SK-N-SH (cell line): Measurements from ENCODE around the gene RICTOR. TPM values are rescaled to one million over a fixed set of nuclear protein-coding genes. Genes with fewer than 3 reads are reported as not detected.

Source experiments
- CTCF ChIA-PET: fragments of 300-600, 350-600 bp; formaldehyde crosslinking; extraction: SDS; loops from one replicate; lab custom pipeline; 2021; lab: Yijun Ruan, JAX
- POLR2A ChIA-PET: fragments of 350-600 bp; sonication (Branson Sonifier 250); formaldehyde crosslinking; extraction: SDS; loops from one replicate; lab custom pipeline; 2020; ENCODE audit warnings: antibody characterized with exemption, inconsistent platforms; lab: Yijun Ruan, JAX
- DNase-seq: peaks from one replicate; pipeline ENCODE4 v3.0.0; 2012
- H2AFZ ChIP-seq: fragments of 200-600 bp; sonication (generic); 2 replicates; pipeline ENCODE4 v1.8.1; 2016; ENCODE audit warnings: antibody characterized with exemption, mild to moderate bottlenecking, low read depth
- H3F3A ChIP-seq: fragments of 200-600 bp; sonication (generic); replicated peaks from 2 replicates; pipeline ENCODE3; 2016; ENCODE audit warnings: antibody characterized with exemption, mild to moderate bottlenecking; ENCODE audit not compliant: insufficient read depth
- H3K27ac ChIP-seq, 2 experiments: fragments of 200-500 bp in 1 of 2; fragments of 200-600 bp in 1 of 2; sonication (Bioruptor generic) in 1 of 2; sonication (generic), shearing (Covaris generic) in 1 of 2; 2 replicates each; pipeline versions ENCODE4 v1.5.1 to v1.6.1; 2014 to 2016; ENCODE audit warnings: low read depth in 2 of 2, inconsistent platforms in 1 of 2, low read length in 1 of 2, mild to moderate bottlenecking in 1 of 2, mixed read lengths in 1 of 2
- H3K27me3 ChIP-seq: fragments of 200-600 bp; sonication (generic), shearing (Covaris generic); 2 replicates; pipeline ENCODE4 v1.6.1; 2016; ENCODE audit warnings: mixed run types; ENCODE audit not compliant: insufficient read depth
- H3K36me3 ChIP-seq, 2 experiments: fragments of 200-500 bp in 1 of 2; fragments of 200-600 bp in 1 of 2; sonication (Bioruptor generic) in 1 of 2; sonication (generic) in 1 of 2; replicated peaks in 1 of 2; 2 replicates each; pipeline versions ENCODE3 to v1.5.1; 2014 to 2016; ENCODE audit warnings: low read length in 1 of 2, mild to moderate bottlenecking in 1 of 2; ENCODE audit not compliant: insufficient read depth in 2 of 2, control insufficient read depth in 1 of 2
- H3K4me1 ChIP-seq, 2 experiments: fragments of 200-500 bp in 1 of 2; fragments of 200-600 bp in 1 of 2; sonication (Bioruptor generic) in 1 of 2; sonication (generic), shearing (Covaris generic) in 1 of 2; 2 replicates each; pipeline versions ENCODE4 v1.5.1 to v1.6.1; 2014 to 2016; ENCODE audit warnings: low read depth in 1 of 2, low read length in 1 of 2, mixed run types in 1 of 2; ENCODE audit not compliant: insufficient read depth in 2 of 2, control insufficient read depth in 1 of 2
- H3K4me2 ChIP-seq: fragments of 200-600 bp; sonication (generic), shearing (Covaris generic); 2 replicates; pipeline ENCODE4 v1.6.1; 2017; ENCODE audit warnings: mixed run types
- H3K4me3 ChIP-seq, 2 experiments: fragments of 200-500 bp in 1 of 2; fragments of 200-600 bp in 1 of 2; sonication (Bioruptor generic) in 1 of 2; sonication (generic), shearing (Covaris generic) in 1 of 2; 2 replicates each; pipeline versions ENCODE4 v1.5.1 to v1.8.1; 2014 to 2016; ENCODE audit warnings: low read depth in 2 of 2, inconsistent platforms in 1 of 2, low read length in 1 of 2, mild to moderate bottlenecking in 1 of 2, mixed read lengths in 1 of 2, moderate library complexity in 1 of 2
- H3K79me2 ChIP-seq: fragments of 200-600 bp; sonication (generic); 2 replicates; pipeline ENCODE4 v1.8.1; 2017; ENCODE audit warnings: mild to moderate bottlenecking; ENCODE audit not compliant: insufficient read depth
- H3K9ac ChIP-seq: fragments of 200-600 bp; sonication (generic); 2 replicates; pipeline ENCODE4 v1.6.1; 2017; ENCODE audit warnings: mixed run types
- H3K9me2 ChIP-seq: fragments of 200-600 bp; sonication (generic); 2 replicates; pipeline ENCODE4 v1.6.1; 2017; ENCODE audit warnings: mixed run types
- H3K9me3 ChIP-seq: fragments of 200-600 bp; sonication (generic); 2 replicates; pipeline ENCODE4 v1.6.1; 2017; ENCODE audit warnings: mixed run types, mild to moderate bottlenecking, moderate library complexity
- H4K20me1 ChIP-seq: fragments of 200-600 bp; sonication (generic); 2 replicates; pipeline ENCODE4 v1.6.1; 2017; ENCODE audit warnings: mild to moderate bottlenecking, mixed run types; ENCODE audit not compliant: insufficient read depth
- ELF1 ChIP-seq: IDR thresholded peaks from 2 replicates; pipeline ENCODE4 v1.4.0; 2012
- FOSL2 ChIP-seq: IDR thresholded peaks from 2 replicates; pipeline ENCODE4 v1.4.0; 2012; ENCODE audit warnings: low read depth, mild to moderate bottlenecking, moderate library complexity, borderline replicate concordance
- FOXM1 ChIP-seq: IDR thresholded peaks from 2 replicates; pipeline ENCODE4 v1.4.0; 2012; ENCODE audit warnings: low read depth, mild to moderate bottlenecking
- JUND ChIP-seq: IDR thresholded peaks from 2 replicates; pipeline ENCODE4 v1.4.0; 2012
- NRF1 ChIP-seq: IDR thresholded peaks from 2 replicates; pipeline ENCODE4 v1.6.1; 2012; ENCODE audit warnings: low read depth, mild to moderate bottlenecking, low read length
- POLR2AphosphoS5 ChIP-seq: IDR thresholded peaks from 2 replicates; pipeline ENCODE4 v1.6.1; 2012; ENCODE audit warnings: low read depth, low read length
- RCOR1 ChIP-seq: fragments of 150-350 bp; IDR thresholded peaks from 2 replicates; pipeline ENCODE4 v1.6.1; 2017; ENCODE audit warnings: antibody characterized with exemption, low read length
- RFX5 ChIP-seq: IDR thresholded peaks from 2 replicates; pipeline ENCODE4 v1.6.1; 2012; ENCODE audit warnings: mild to moderate bottlenecking, improper control_type of control experiment, low read length
- SMC3 ChIP-seq: IDR thresholded peaks from 2 replicates; pipeline ENCODE4 v1.6.1; 2012; ENCODE audit warnings: low read depth, low read length, improper control_type of control experiment
- TCF12 ChIP-seq: IDR thresholded peaks from 2 replicates; pipeline ENCODE4 v1.4.0; 2012
- TEAD4 ChIP-seq: IDR thresholded peaks from 2 replicates; pipeline ENCODE4 v1.4.0; 2012; ENCODE audit warnings: mild to moderate bottlenecking, borderline replicate concordance; ENCODE audit not compliant: insufficient read depth
- YY1 ChIP-seq: IDR thresholded peaks from 2 replicates; pipeline ENCODE4 v1.4.0; 2012; ENCODE audit warnings: low read depth, mild to moderate bottlenecking
- WGBS: methylation state at CpG from one replicate; pipeline ENCODE4 v1.1.6; 2017; ENCODE audit warnings: low lambda C conversion rate; 5-methylcytosine and 5-hydroxymethylcytosine counted together
- polyA plus RNA-seq, 3 experiments: library from polyadenylated mRNA; depleted of rRNA; stranded (reverse); fragments of >200 nt; gene quantifications; 2 replicates each; pipeline ENCODE4 v1.2.3, GENCODE V29; 2012
- TF ChIP-seq, protein P1 (sequence below): fragments of 200-600 bp; sonication (generic); IDR thresholded peaks from 2 replicates; pipeline ENCODE4 v1.6.1; 2017; ENCODE audit warnings: antibody characterized with exemption, mild to moderate bottlenecking, moderate library complexity
- TF ChIP-seq, protein P2 (sequence below): IDR thresholded peaks from 2 replicates; pipeline ENCODE4; 2012
- TF ChIP-seq, protein P3 (sequence below): IDR thresholded peaks from 2 replicates; pipeline ENCODE4 v1.6.1; 2012; ENCODE audit warnings: mild to moderate bottlenecking, low read depth, low read length, moderate library complexity
- TF ChIP-seq, protein P4 (sequence below): IDR thresholded peaks from 2 replicates; pipeline ENCODE4 v1.4.0; 2012; ENCODE audit warnings: low read depth, borderline replicate concordance

RICTOR gene
- polyA plus RNA-seq, 1 of the 3 experiments (the other 2 are of a cell fraction) = 1.6 TPM

DNA sequence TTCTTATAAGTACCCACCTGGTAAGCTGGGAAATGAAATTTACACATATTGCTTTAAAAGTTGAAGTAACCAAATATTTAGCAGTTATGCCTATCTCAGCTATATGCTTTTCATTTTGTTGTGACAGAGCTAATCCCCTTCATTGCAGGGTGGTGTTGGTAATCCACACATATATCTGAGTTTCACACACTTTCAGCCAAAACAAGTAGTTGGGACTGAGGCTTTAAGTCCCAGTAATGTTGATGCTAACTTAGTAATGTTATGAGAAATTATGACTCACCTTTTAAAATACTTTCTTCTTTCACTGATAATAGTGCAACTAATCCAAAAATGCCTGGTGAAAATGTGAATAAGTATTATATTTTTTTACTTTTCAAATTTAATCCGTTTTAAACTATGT lies 19.2 kb upstream of the RICTOR start:
- Histone ChIP-seq H2AFZ (no peak overlapping the region), H3K27me3 (no peaks in the 10 kb centered on the region), H3F3A (peaks cover 6% of the 10 kb centered on the region), H3K4me3 (no peak overlapping the region), H3K9me2 (no peaks in the 10 kb centered on the region), H3K79me2 (no peaks in the 10 kb centered on the region), H3K4me2 (no peak overlapping the region), H3K27ac (peak overlapping the region in 1 of 2 experiments; percentile 33; a peak in 1 of 4 replicates), H3K36me3 (no peaks in the 10 kb centered on the region), H3K9ac (no peak overlapping the region), H3K4me1 (peaks cover 0 to 12% of the 10 kb centered on the region in 2 experiments; a peak in 1 of 4 replicates), H3K9me3 (0 out of 2 replicates have a peak, but pooled peaks cover 5% of the 10 kb centered on the region), H4K20me1 (no peaks in the 10 kb centered on the region)
- no peak for DNase-seq
- 4% methylated on average over 1 of the region's 1 CpG for WGBS
- CTCF ChIA-PET = no interaction called here
- POLR2A ChIA-PET = no interaction called here
- TF ChIP-seq FOSL2 (no peak; the same call in 1 of the 2 replicates), FOXM1 (no peak), YY1 (no peak), ELF1 (no peak), TEAD4 (no peak), JUND (no peak), RCOR1 (no peak), POLR2AphosphoS5 (no peak), RFX5 (no peak), NRF1 (no peak), TCF12 (no peak)
- TF ChIP-seq, protein P1, sequence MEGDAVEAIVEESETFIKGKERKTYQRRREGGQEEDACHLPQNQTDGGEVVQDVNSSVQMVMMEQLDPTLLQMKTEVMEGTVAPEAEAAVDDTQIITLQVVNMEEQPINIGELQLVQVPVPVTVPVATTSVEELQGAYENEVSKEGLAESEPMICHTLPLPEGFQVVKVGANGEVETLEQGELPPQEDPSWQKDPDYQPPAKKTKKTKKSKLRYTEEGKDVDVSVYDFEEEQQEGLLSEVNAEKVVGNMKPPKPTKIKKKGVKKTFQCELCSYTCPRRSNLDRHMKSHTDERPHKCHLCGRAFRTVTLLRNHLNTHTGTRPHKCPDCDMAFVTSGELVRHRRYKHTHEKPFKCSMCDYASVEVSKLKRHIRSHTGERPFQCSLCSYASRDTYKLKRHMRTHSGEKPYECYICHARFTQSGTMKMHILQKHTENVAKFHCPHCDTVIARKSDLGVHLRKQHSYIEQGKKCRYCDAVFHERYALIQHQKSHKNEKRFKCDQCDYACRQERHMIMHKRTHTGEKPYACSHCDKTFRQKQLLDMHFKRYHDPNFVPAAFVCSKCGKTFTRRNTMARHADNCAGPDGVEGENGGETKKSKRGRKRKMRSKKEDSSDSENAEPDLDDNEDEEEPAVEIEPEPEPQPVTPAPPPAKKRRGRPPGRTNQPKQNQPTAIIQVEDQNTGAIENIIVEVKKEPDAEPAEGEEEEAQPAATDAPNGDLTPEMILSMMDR = no peak
- TF ChIP-seq, protein P2, sequence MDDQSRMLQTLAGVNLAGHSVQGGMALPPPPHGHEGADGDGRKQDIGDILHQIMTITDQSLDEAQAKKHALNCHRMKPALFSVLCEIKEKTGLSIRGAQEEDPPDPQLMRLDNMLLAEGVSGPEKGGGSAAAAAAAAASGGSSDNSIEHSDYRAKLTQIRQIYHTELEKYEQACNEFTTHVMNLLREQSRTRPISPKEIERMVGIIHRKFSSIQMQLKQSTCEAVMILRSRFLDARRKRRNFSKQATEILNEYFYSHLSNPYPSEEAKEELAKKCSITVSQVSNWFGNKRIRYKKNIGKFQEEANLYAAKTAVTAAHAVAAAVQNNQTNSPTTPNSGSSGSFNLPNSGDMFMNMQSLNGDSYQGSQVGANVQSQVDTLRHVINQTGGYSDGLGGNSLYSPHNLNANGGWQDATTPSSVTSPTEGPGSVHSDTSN = no peak

DNA sequence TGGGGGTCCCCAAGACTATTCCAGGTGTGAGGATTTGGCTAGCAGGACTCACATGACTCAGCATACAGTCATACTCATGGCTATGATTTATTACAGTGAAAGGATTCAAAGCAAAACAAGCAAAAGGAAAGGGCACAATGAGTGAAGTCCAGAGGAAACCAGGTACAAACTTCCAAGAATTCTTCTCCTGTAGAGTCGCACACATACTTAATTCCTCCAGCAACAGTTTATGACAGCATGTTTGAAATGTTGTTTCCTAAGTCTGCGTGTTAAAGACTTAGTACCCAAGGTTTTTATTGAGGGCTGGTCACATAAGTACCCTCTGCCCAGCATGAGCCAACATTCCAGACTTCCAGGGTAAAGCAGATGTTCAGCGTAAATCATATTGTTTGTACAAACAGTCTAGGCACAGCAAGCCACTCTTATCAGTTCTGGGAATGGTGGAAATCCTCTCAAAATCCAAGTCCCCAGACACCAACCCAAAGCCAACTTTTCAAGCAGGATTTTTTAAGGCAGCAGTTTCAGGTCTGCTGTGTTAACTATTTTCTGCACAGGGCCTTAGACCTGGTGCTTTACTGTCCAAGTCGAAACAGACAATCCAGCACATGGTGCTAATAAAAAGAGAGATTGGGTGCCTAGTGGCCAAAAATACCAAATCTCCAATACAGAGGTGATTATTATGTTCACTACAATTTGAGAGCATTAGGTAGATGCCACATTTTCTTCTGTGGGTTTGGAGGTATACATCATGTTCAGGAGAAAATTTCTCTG lies 18.6 kb upstream of the RICTOR start:
- no peaks in the 10 kb centered on the region for H4K20me1 ChIP-seq
- no peaks in the 10 kb centered on the region for H3K9me2 ChIP-seq
- peaks cover 0 to 12% of the 10 kb centered on the region in 2 experiments; a peak in 1 of 4 replicates for H3K4me1 ChIP-seq
- no peaks in the 10 kb centered on the region for H3K27me3 ChIP-seq
- WGBS = 22% methylated on average over 4 of the region's 4 CpGs
- 0 out of 2 replicates have a peak overlapping the region, but pooled peaks have one; percentile 19 for H2AFZ ChIP-seq
- no peaks in the 10 kb centered on the region for H3K79me2 ChIP-seq
- H3K4me2 ChIP-seq = no peak overlapping the region
- no peaks in the 10 kb centered on the region for H3K36me3 ChIP-seq
- H3K9me3 ChIP-seq = 0 out of 2 replicates have a peak, but pooled peaks cover 5% of the 10 kb centered on the region
- no peak overlapping the region for H3K9ac ChIP-seq
- ChIA-PET POLR2A (no interaction called here), CTCF (interaction anchor here (1.0 to 1.1 kb wide), 2 partner anchors 12 to 19 kb away, joined by 3 to 5 read pairs; no protein-coding TSS in a partner anchor)
- peaks cover 6% of the 10 kb centered on the region for H3F3A ChIP-seq
- H3K27ac ChIP-seq = peak overlapping the region in 1 of 2 experiments; percentile 33; a peak in 1 of 4 replicates
- DNase-seq = no peak
- no peak overlapping the region for H3K4me3 ChIP-seq
- peak; percentile 43; the same call in 1 of the 2 replicates for TF ChIP-seq JUND
- TF ChIP-seq, protein P2 = peak; percentile 57; the same call in 1 of the 2 replicates
- TF ChIP-seq, protein P3, sequence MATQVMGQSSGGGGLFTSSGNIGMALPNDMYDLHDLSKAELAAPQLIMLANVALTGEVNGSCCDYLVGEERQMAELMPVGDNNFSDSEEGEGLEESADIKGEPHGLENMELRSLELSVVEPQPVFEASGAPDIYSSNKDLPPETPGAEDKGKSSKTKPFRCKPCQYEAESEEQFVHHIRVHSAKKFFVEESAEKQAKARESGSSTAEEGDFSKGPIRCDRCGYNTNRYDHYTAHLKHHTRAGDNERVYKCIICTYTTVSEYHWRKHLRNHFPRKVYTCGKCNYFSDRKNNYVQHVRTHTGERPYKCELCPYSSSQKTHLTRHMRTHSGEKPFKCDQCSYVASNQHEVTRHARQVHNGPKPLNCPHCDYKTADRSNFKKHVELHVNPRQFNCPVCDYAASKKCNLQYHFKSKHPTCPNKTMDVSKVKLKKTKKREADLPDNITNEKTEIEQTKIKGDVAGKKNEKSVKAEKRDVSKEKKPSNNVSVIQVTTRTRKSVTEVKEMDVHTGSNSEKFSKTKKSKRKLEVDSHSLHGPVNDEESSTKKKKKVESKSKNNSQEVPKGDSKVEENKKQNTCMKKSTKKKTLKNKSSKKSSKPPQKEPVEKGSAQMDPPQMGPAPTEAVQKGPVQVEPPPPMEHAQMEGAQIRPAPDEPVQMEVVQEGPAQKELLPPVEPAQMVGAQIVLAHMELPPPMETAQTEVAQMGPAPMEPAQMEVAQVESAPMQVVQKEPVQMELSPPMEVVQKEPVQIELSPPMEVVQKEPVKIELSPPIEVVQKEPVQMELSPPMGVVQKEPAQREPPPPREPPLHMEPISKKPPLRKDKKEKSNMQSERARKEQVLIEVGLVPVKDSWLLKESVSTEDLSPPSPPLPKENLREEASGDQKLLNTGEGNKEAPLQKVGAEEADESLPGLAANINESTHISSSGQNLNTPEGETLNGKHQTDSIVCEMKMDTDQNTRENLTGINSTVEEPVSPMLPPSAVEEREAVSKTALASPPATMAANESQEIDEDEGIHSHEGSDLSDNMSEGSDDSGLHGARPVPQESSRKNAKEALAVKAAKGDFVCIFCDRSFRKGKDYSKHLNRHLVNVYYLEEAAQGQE = no peak
- TF ChIP-seq SMC3 = no peak
- TF ChIP-seq, protein P4, sequence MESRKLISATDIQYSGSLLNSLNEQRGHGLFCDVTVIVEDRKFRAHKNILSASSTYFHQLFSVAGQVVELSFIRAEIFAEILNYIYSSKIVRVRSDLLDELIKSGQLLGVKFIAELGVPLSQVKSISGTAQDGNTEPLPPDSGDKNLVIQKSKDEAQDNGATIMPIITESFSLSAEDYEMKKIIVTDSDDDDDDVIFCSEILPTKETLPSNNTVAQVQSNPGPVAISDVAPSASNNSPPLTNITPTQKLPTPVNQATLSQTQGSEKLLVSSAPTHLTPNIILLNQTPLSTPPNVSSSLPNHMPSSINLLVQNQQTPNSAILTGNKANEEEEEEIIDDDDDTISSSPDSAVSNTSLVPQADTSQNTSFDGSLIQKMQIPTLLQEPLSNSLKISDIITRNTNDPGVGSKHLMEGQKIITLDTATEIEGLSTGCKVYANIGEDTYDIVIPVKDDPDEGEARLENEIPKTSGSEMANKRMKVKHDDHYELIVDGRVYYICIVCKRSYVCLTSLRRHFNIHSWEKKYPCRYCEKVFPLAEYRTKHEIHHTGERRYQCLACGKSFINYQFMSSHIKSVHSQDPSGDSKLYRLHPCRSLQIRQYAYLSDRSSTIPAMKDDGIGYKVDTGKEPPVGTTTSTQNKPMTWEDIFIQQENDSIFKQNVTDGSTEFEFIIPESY = no peak
- TF ChIP-seq POLR2AphosphoS5 = no peak
- TF ChIP-seq TCF12 = peak; percentile 46
- TF ChIP-seq FOSL2 = peak; percentile 46; the same call in 1 of the 2 replicates
